ENCODE measurements around the gene ERC2.

ERC2 gene

GRCh38 chr3:55824406-55824805 is 643.9 kb downstream of the ERC2 start:
- no peak for DNase-seq (ENCODE audit: low read depth)

- no peak for DNase-seq (ENCODE audit: low read depth)
Observed at GRCh38 chr3:55823829-55824228, 644.4 kb downstream of the ERC2 start.

- no peak for DNase-seq (ENCODE audit: low read depth)
Observed at GRCh38 chr3:55823001-55823400, 645.3 kb downstream of the ERC2 start.

- DNase-seq (ENCODE audit: low read depth) = no peak
Observed at GRCh38 chr3:55819005-55819404, 649.3 kb downstream of the ERC2 start.

GRCh38 chr3:55818485-55818884 is 649.8 kb downstream of the ERC2 start:
- no peak for DNase-seq (ENCODE audit: low read depth)

GRCh38 chr3:55816794-55817576 is 651.3 kb downstream of the ERC2 start:
- no peak for DNase-seq (ENCODE audit: low read depth)

- DNase-seq (ENCODE audit: low read depth) = no peak
Observed at GRCh38 chr3:55815262-55815661, 653.0 kb downstream of the ERC2 start.

- no peak for DNase-seq (ENCODE audit: low read depth)
Observed at GRCh38 chr3:55813268-55814097, 654.8 kb downstream of the ERC2 start.

GRCh38 chr3:55812394-55813013 is 655.8 kb downstream of the ERC2 start:
- no peak for DNase-seq (ENCODE audit: low read depth)

GRCh38 chr3:55807210-55807609 is 661.1 kb downstream of the ERC2 start:
- no peak for DNase-seq (ENCODE audit: low read depth)

GRCh38 chr3:55805169-55805568 is 663.1 kb downstream of the ERC2 start:
- DNase-seq (ENCODE audit: low read depth) = no peak

- DNase-seq (ENCODE audit: low read depth) = no peak
Observed at GRCh38 chr3:55804170-55805095, 663.8 kb downstream of the ERC2 start.

GRCh38 chr3:55802816-55803215 is 665.5 kb downstream of the ERC2 start:
- DNase-seq (ENCODE audit: low read depth) = no peak

- DNase-seq (ENCODE audit: low read depth) = no peak
Observed at GRCh38 chr3:55801676-55802075, 666.6 kb downstream of the ERC2 start.

GRCh38 chr3:55801068-55801467 is 667.2 kb downstream of the ERC2 start:
- no peak for DNase-seq (ENCODE audit: low read depth)

GRCh38 chr3:55797775-55798174 is 670.5 kb downstream of the ERC2 start:
- DNase-seq (ENCODE audit: low read depth) = no peak

GRCh38 chr3:55797084-55797483 is 671.2 kb downstream of the ERC2 start:
- DNase-seq (ENCODE audit: low read depth) = no peak

- no peak for DNase-seq (ENCODE audit: low read depth)
Observed at GRCh38 chr3:55796533-55796932, 671.7 kb downstream of the ERC2 start.

- no peak for DNase-seq (ENCODE audit: low read depth)
Observed at GRCh38 chr3:55795746-55796145, 672.5 kb downstream of the ERC2 start.

- DNase-seq (ENCODE audit: low read depth) = no peak
Observed at GRCh38 chr3:55795296-55795695, 673.0 kb downstream of the ERC2 start.

- no peak for DNase-seq (ENCODE audit: low read depth)
Observed at GRCh38 chr3:55792742-55793141, 675.5 kb downstream of the ERC2 start.

- no peak for DNase-seq (ENCODE audit: low read depth)
Observed at GRCh38 chr3:55792009-55792408, 676.3 kb downstream of the ERC2 start.
